ENCODE results near the gene WDR13. TPM values are rescaled to one million over a fixed set of nuclear protein-coding genes. Genes with fewer than 3 reads are reported as not detected.

Gene WDR13
- total RNA-seq: 88.9 TPM

GRCh38 chrX:48597353-48598264 is at the start of gene WDR13:
Gene WDR13 (plus strand): TSS chrX:48597492. CDS start chrX:48597997, 505 bp downstream.

GRCh38 chrX:48574270-48575266 is 22.7 kb upstream of the WDR13 start, which contains the start of gene RBM3:
Gene RBM3 (plus strand): TSS chrX:48574484. CDS start chrX:48575181, 697 bp downstream.

Small RNA genes within 50 kb of the gene (small RNA-seq; reads per million reads assigned to genes)
- not detected for gene MRPL32P1 (ENCODE audit: low replicate concordance)

Other genes starting within 250 kb of the WDR13 start
- gene SSX3, start 240.8 kb upstream of the WDR13 start, total RNA-seq: not detected
- gene SSX4, start 214.0 kb upstream of the WDR13 start, total RNA-seq: not detected
- not detected for gene SSX4B, start 185.5 kb upstream of the WDR13 start, total RNA-seq
- gene SLC38A5, start 127.2 kb upstream of the WDR13 start, total RNA-seq: 28.8 TPM
- gene FTSJ1, start 121.3 kb upstream of the WDR13 start, total RNA-seq: 45.7 TPM
- 10.6 TPM for gene PORCN, start 88.5 kb upstream of the WDR13 start, total RNA-seq
- 28.8 TPM for gene EBP, start 75.7 kb upstream of the WDR13 start, total RNA-seq
- gene TBC1D25, start 57.8 kb upstream of the WDR13 start, total RNA-seq: 13.8 TPM
- 153 TPM for gene RBM3, start 23.0 kb upstream of the WDR13 start, total RNA-seq
- gene WAS, start 86.3 kb downstream of the WDR13 start, total RNA-seq: 0.63 TPM
- gene SUV39H1, start 99.2 kb downstream of the WDR13 start, total RNA-seq: 2.8 TPM
- not detected for gene GLOD5, start 164.3 kb downstream of the WDR13 start, total RNA-seq
- gene GATA1, start 189.1 kb downstream of the WDR13 start, total RNA-seq: not detected
- 125 TPM for gene HDAC6, start 204.6 kb downstream of the WDR13 start, total RNA-seq
- not detected for gene ERAS, start 229.0 kb downstream of the WDR13 start, total RNA-seq
- 63.5 TPM for gene PCSK1N, start 238.1 kb downstream of the WDR13 start, total RNA-seq